Testis (tissue), 2 donors: ENCODE data around the gene IRF8.
"Not testable (repeated sequence)": the region's sequence is repeated elsewhere in the genome, so short reads cannot be mapped to it uniquely, and the experiment has no call there.

Experiments
- POLR2A ChIP-seq: fragments of 450-650 bp; IDR thresholded peaks from one replicate; pipeline ENCODE4 v1.6.1; 2017; ENCODE audit warnings: antibody characterized with exemption, mild to moderate bottlenecking, moderate library complexity
- TF ChIP-seq, protein P1 (sequence below), 3 experiments: fragments of 450-650 bp in 2 of 3; fragments of 200-600 bp in 1 of 3; sonication (generic) in 1 of 3; IDR thresholded peaks; one replicate each; pipeline ENCODE4 v1.5.1; 2016 to 2019; ENCODE audit warnings: antibody characterized with exemption in 3 of 3, mild to moderate bottlenecking in 2 of 3, moderate library complexity in 1 of 3

- TF ChIP-seq, protein P1, sequence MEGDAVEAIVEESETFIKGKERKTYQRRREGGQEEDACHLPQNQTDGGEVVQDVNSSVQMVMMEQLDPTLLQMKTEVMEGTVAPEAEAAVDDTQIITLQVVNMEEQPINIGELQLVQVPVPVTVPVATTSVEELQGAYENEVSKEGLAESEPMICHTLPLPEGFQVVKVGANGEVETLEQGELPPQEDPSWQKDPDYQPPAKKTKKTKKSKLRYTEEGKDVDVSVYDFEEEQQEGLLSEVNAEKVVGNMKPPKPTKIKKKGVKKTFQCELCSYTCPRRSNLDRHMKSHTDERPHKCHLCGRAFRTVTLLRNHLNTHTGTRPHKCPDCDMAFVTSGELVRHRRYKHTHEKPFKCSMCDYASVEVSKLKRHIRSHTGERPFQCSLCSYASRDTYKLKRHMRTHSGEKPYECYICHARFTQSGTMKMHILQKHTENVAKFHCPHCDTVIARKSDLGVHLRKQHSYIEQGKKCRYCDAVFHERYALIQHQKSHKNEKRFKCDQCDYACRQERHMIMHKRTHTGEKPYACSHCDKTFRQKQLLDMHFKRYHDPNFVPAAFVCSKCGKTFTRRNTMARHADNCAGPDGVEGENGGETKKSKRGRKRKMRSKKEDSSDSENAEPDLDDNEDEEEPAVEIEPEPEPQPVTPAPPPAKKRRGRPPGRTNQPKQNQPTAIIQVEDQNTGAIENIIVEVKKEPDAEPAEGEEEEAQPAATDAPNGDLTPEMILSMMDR (IDR thresholded peaks at IDR 0.05) = not testable (repeated sequence)
- not testable (repeated sequence) for TF ChIP-seq POLR2A
Measured at GRCh38 chr16:85858571-85858970, 40.4 kb upstream of the IRF8 start.
